WTC11 (cell line): ENCODE results near the gene GRK1. TPM values are rescaled to one million over a fixed set of nuclear protein-coding genes. Genes with fewer than 3 reads are reported as not detected.

ENCODE experiments used
- ATAC-seq: fragments of 200-7000 bp; cut with Tn5 transposase; 2 replicates; pipeline ENCODE4 v1.10.0; 2021; ENCODE audit warnings: mild to moderate bottlenecking, moderate library complexity
- CTCF ChIA-PET: fragments of 300-600 bp; sonication (Branson Sonifier 250); formaldehyde crosslinking; loops from one replicate; lab custom pipeline; 2021; ENCODE audit warnings: antibody characterized with exemption; lab: Charles Lee
- POLR2A ChIA-PET: fragments of 350-600 bp; sonication (Branson Sonifier 250); formaldehyde crosslinking; loops from one replicate; lab custom pipeline; 2021; ENCODE audit warnings: antibody characterized with exemption; lab: Charles Lee
- DNase-seq: peaks from one replicate; pipeline ENCODE4 v3.0.0; 2021; ENCODE audit warnings: low spot score
- H3K27ac Mint-ChIP-seq: 2 replicates; pipeline ENCODE4 v1.8.0; 2021; ENCODE audit warnings: mixed read lengths
- H3K27me3 Mint-ChIP-seq: 2 replicates; pipeline ENCODE4 v1.8.0; 2021; ENCODE audit warnings: low read depth, mild to moderate bottlenecking, moderate library complexity, mixed read lengths
- H3K36me3 Mint-ChIP-seq: 2 replicates; pipeline ENCODE4 v1.8.0; 2021; ENCODE audit warnings: mixed read lengths
- H3K4me1 Mint-ChIP-seq: 2 replicates; pipeline ENCODE4 v1.8.0; 2022; ENCODE audit warnings: mixed read lengths
- H3K4me3 Mint-ChIP-seq: 2 replicates; pipeline ENCODE4 v1.8.0; 2021; ENCODE audit warnings: mild to moderate bottlenecking, moderate library complexity, mixed read lengths
- H3K9me3 Mint-ChIP-seq: 2 replicates; pipeline ENCODE4 v1.8.0; 2021; ENCODE audit warnings: mixed read lengths
- CREB1 ChIP-seq: sonication (generic); formaldehyde crosslinking; IDR thresholded peaks from 2 replicates; pipeline ENCODE4 v1.8.0; 2023; ENCODE audit warnings: mild to moderate bottlenecking, missing genetic modification reagents
- ELF4 ChIP-seq: sonication (generic); formaldehyde crosslinking; IDR thresholded peaks from 2 replicates; pipeline ENCODE4 v1.8.1; 2022; ENCODE audit warnings: low read depth, mild to moderate bottlenecking, moderate library complexity, missing genetic modification reagents
- FOXK1 ChIP-seq: sonication (generic); formaldehyde crosslinking; IDR thresholded peaks from 2 replicates; pipeline ENCODE4 v1.8.0; 2022; ENCODE audit warnings: mild to moderate bottlenecking, moderate library complexity, missing genetic modification reagents
- GABPB1 ChIP-seq: sonication (generic); formaldehyde crosslinking; IDR thresholded peaks from 2 replicates; pipeline ENCODE4 v1.8.1; 2023; ENCODE audit warnings: mild to moderate bottlenecking, missing genetic modification reagents
- NFATC4 ChIP-seq: fragments of 250-450 bp; sonication (Bioruptor Pico); IDR thresholded peaks from 2 replicates; pipeline ENCODE4 v1.9.0; 2021; ENCODE audit warnings: mild to moderate bottlenecking
- NFYB ChIP-seq: sonication (generic); formaldehyde crosslinking; conservative IDR thresholded peaks from 2 replicates; pipeline ENCODE4 v1.8.0; 2022; ENCODE audit warnings: low read depth, missing genetic modification reagents
- TP53 ChIP-seq: sonication (generic); formaldehyde crosslinking; IDR thresholded peaks from 2 replicates; pipeline ENCODE4 v1.8.1; 2023; ENCODE audit warnings: mild to moderate bottlenecking, missing genetic modification reagents
- ZNF232 ChIP-seq: sonication (generic); formaldehyde crosslinking; IDR thresholded peaks from 2 replicates; pipeline ENCODE4 v1.8.0; 2022; ENCODE audit warnings: mild to moderate bottlenecking, missing genetic modification reagents
- ZNF263 ChIP-seq: sonication (generic); formaldehyde crosslinking; IDR thresholded peaks from 2 replicates; pipeline ENCODE4 v1.8.1; 2022; ENCODE audit warnings: low read depth, mild to moderate bottlenecking, moderate library complexity, missing genetic modification reagents
- ZNF423 ChIP-seq: fragments of 250-450 bp; sonication (Bioruptor Pico); IDR thresholded peaks from 2 replicates; pipeline ENCODE4 v2.1.2; 2022; ENCODE audit warnings: mild to moderate bottlenecking, moderate library complexity
- ZNF512 ChIP-seq: sonication (generic); formaldehyde crosslinking; IDR thresholded peaks from 2 replicates; pipeline ENCODE4 v1.8.1; 2022; ENCODE audit warnings: missing genetic modification reagents, borderline replicate concordance
- total RNA-seq: library from RNA; stranded (reverse); gene quantifications from 3 replicates; pipeline ENCODE4 v1.2.3, GENCODE V29; 2021
- TF ChIP-seq, protein P1 (sequence below): fragments of 250-450 bp; sonication (Bioruptor Pico); IDR thresholded peaks from 2 replicates; pipeline ENCODE4 v2.1.2; 2022; ENCODE audit warnings: mild to moderate bottlenecking, moderate library complexity
- TF ChIP-seq, protein P2 (sequence below): sonication (generic); formaldehyde crosslinking; IDR thresholded peaks from 2 replicates; pipeline ENCODE4 v1.8.1; 2023; ENCODE audit warnings: mild to moderate bottlenecking, missing genetic modification reagents
- TF ChIP-seq, protein P3 (sequence below): sonication (generic); formaldehyde crosslinking; IDR thresholded peaks from 2 replicates; pipeline ENCODE4 v1.8.1; 2022; ENCODE audit warnings: mild to moderate bottlenecking, missing genetic modification reagents, moderate library complexity, borderline replicate concordance
- TF ChIP-seq, protein P4 (sequence below): sonication (generic); formaldehyde crosslinking; IDR thresholded peaks from 2 replicates; pipeline ENCODE4 v1.8.1; 2023; ENCODE audit warnings: mild to moderate bottlenecking, missing genetic modification reagents, moderate library complexity
- TF ChIP-seq, protein P5 (sequence below): sonication (generic); formaldehyde crosslinking; IDR thresholded peaks from 2 replicates; pipeline ENCODE4 v1.8.0; 2022; ENCODE audit warnings: mild to moderate bottlenecking, missing genetic modification reagents

Gene GRK1
- total RNA-seq, 1 experiment from 2014 or later, result 0.17 TPM

- TF ChIP-seq, protein P1, sequence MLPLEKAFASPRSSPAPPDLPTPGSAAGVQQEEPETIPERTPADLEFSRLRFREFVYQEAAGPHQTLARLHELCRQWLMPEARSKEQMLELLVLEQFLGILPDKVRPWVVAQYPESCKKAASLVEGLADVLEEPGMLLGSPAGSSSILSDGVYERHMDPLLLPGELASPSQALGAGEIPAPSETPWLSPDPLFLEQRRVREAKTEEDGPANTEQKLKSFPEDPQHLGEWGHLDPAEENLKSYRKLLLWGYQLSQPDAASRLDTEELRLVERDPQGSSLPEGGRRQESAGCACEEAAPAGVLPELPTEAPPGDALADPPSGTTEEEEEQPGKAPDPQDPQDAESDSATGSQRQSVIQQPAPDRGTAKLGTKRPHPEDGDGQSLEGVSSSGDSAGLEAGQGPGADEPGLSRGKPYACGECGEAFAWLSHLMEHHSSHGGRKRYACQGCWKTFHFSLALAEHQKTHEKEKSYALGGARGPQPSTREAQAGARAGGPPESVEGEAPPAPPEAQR (CRISPR knock-in tag), result no peak
- TF ChIP-seq, protein P2, sequence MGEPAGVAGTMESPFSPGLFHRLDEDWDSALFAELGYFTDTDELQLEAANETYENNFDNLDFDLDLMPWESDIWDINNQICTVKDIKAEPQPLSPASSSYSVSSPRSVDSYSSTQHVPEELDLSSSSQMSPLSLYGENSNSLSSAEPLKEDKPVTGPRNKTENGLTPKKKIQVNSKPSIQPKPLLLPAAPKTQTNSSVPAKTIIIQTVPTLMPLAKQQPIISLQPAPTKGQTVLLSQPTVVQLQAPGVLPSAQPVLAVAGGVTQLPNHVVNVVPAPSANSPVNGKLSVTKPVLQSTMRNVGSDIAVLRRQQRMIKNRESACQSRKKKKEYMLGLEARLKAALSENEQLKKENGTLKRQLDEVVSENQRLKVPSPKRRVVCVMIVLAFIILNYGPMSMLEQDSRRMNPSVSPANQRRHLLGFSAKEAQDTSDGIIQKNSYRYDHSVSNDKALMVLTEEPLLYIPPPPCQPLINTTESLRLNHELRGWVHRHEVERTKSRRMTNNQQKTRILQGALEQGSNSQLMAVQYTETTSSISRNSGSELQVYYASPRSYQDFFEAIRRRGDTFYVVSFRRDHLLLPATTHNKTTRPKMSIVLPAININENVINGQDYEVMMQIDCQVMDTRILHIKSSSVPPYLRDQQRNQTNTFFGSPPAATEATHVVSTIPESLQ (CRISPR knock-in tag), result no peak
- no peak for TF ChIP-seq CREB1 (CRISPR knock-in tag)
- no peak for TF ChIP-seq ELF4 (CRISPR knock-in tag)
- TF ChIP-seq, protein P3, sequence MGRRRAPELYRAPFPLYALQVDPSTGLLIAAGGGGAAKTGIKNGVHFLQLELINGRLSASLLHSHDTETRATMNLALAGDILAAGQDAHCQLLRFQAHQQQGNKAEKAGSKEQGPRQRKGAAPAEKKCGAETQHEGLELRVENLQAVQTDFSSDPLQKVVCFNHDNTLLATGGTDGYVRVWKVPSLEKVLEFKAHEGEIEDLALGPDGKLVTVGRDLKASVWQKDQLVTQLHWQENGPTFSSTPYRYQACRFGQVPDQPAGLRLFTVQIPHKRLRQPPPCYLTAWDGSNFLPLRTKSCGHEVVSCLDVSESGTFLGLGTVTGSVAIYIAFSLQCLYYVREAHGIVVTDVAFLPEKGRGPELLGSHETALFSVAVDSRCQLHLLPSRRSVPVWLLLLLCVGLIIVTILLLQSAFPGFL, result no peak
- TF ChIP-seq ZNF232, result no peak
These were observed 79.7 kb downstream of the GRK1 start (continued) for GRCh38 chr13:113746671-113747070.

GRCh38 chr13:113747291-113747833 lies 80.3 kb downstream of the GRK1 start:
- CTCF ChIA-PET, result no interaction called here
- DNase-seq (no peak), ATAC-seq (no peak)
- POLR2A ChIA-PET, result no interaction called here
- Mint-ChIP-seq H3K9me3 (peaks cover 14% of the 10 kb centered on the region), H3K27me3 (peaks cover 3% of the 10 kb centered on the region; the same call in 1 of the 2 replicates), H3K27ac (no peak overlapping the region), H3K4me3 (no peak overlapping the region), H3K36me3 (peaks cover 12% of the 10 kb centered on the region), H3K4me1 (no peaks in the 10 kb centered on the region)
- TF ChIP-seq FOXK1 (no peak), NFYB (no peak), NFATC4 (no peak)
- TF ChIP-seq, protein P4, sequence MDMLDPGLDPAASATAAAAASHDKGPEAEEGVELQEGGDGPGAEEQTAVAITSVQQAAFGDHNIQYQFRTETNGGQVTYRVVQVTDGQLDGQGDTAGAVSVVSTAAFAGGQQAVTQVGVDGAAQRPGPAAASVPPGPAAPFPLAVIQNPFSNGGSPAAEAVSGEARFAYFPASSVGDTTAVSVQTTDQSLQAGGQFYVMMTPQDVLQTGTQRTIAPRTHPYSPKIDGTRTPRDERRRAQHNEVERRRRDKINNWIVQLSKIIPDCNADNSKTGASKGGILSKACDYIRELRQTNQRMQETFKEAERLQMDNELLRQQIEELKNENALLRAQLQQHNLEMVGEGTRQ (CRISPR knock-in tag), result no peak

GRCh38 chr13:113748101-113748861 lies 81.3 kb downstream of the GRK1 start:
- ChIA-PET CTCF (no interaction called here), POLR2A (no interaction called here)
- H3K9me3 Mint-ChIP-seq, result peaks cover 20% of the 10 kb centered on the region
- H3K4me1 Mint-ChIP-seq, result no peaks in the 10 kb centered on the region
- no peak for ATAC-seq
- TF ChIP-seq, protein P5, sequence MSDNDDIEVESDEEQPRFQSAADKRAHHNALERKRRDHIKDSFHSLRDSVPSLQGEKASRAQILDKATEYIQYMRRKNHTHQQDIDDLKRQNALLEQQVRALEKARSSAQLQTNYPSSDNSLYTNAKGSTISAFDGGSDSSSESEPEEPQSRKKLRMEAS (CRISPR knock-in tag), result no peak
- TF ChIP-seq TP53 (no peak), ZNF263 (CRISPR knock-in tag) (peak; percentile 78; the same call in 1 of the 2 replicates), ZNF423 (no peak), ZNF512 (no peak), ZNF232 (no peak), GABPB1 (no peak)
- H3K27me3 Mint-ChIP-seq, result peaks cover 3% of the 10 kb centered on the region
- peaks cover 15% of the 10 kb centered on the region for H3K36me3 Mint-ChIP-seq
- H3K27ac Mint-ChIP-seq, result peak overlapping the region; percentile 36; the same call in 1 of the 2 replicates
- H3K4me3 Mint-ChIP-seq, result no peak overlapping the region
- DNase-seq, result no peak
